GM12864 (cell line): Measurements from ENCODE around the gene NCS1.

Source experiments
- DNase-seq: peaks from one replicate; pipeline ENCODE4 v3.0.0-alpha.2; 2011; ENCODE audit warnings: low read depth
- H3K4me3 ChIP-seq: 2 replicates; pipeline ENCODE4 v1.5.1; 2011; ENCODE audit warnings: mild to moderate bottlenecking, low read depth, low read length, control low read depth
- TF ChIP-seq, protein P1 (sequence below): IDR thresholded peaks from 2 replicates; pipeline ENCODE4 v1.5.1; 2011; ENCODE audit warnings: low read depth, mild to moderate bottlenecking, moderate library complexity, low read length, control low read depth, inconsistent platforms; ENCODE audit errors: missing control alignments

NCS1 gene

GRCh38 chr9:130235558-130236435, 63.6 kb downstream of the NCS1 start:
- TF ChIP-seq, protein P1, sequence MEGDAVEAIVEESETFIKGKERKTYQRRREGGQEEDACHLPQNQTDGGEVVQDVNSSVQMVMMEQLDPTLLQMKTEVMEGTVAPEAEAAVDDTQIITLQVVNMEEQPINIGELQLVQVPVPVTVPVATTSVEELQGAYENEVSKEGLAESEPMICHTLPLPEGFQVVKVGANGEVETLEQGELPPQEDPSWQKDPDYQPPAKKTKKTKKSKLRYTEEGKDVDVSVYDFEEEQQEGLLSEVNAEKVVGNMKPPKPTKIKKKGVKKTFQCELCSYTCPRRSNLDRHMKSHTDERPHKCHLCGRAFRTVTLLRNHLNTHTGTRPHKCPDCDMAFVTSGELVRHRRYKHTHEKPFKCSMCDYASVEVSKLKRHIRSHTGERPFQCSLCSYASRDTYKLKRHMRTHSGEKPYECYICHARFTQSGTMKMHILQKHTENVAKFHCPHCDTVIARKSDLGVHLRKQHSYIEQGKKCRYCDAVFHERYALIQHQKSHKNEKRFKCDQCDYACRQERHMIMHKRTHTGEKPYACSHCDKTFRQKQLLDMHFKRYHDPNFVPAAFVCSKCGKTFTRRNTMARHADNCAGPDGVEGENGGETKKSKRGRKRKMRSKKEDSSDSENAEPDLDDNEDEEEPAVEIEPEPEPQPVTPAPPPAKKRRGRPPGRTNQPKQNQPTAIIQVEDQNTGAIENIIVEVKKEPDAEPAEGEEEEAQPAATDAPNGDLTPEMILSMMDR = peak; percentile 96
- no peak for DNase-seq
- H3K4me3 ChIP-seq = no peak overlapping the region

DNA sequence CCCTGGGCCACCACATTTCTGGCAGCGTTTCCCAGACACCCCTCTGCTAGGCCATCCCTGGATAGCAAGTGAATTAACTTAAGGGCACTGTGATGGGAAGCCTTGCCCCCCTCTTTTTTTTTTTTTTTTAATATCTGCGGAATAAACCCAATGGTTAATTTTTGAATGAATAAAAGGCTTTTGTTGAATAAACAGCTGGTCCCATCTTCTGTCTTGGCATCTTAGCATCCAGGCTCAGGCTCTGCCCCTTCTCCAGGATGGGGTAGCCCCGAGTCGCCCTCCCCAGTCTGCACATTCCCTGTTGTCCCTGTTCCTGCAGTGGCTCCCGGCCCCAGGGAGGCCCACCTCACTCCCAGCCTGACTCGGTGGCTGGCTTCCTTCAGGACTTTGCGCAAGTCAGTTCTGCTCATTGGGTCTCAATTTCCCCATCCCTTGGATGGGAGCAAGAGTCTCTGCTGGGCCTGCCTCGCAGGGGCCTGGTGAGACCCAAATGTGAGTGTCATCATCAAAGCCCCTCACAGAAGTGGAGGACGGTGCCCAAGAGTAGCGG, 64.3 kb downstream of the NCS1 start:
- TF ChIP-seq, protein P1 = no peak
- no peak overlapping the region for H3K4me3 ChIP-seq
- no peak for DNase-seq

DNA sequence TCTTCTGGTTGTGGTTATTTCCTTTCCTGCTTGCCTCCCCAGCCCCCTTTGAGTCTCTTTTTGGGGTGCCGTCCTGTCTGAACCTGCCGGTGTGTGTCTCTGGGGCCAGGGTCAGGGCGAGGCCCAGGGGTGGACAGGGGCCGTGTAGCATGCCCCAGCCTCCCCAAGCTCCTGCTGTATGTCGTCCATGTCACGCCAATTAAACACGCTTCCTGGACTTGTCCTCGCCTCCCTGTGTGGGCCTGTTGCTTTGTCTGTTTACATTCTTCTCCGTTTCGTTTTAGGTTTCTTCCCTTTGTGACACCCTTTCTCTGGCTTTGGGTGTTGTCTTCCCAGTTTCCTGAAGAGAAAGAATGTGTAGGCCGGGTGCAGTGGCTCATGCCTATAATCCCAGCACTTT, 64.9 kb downstream of the NCS1 start:
- TF ChIP-seq, protein P1 = no peak
- no peak for DNase-seq
- no peak overlapping the region for H3K4me3 ChIP-seq

DNA sequence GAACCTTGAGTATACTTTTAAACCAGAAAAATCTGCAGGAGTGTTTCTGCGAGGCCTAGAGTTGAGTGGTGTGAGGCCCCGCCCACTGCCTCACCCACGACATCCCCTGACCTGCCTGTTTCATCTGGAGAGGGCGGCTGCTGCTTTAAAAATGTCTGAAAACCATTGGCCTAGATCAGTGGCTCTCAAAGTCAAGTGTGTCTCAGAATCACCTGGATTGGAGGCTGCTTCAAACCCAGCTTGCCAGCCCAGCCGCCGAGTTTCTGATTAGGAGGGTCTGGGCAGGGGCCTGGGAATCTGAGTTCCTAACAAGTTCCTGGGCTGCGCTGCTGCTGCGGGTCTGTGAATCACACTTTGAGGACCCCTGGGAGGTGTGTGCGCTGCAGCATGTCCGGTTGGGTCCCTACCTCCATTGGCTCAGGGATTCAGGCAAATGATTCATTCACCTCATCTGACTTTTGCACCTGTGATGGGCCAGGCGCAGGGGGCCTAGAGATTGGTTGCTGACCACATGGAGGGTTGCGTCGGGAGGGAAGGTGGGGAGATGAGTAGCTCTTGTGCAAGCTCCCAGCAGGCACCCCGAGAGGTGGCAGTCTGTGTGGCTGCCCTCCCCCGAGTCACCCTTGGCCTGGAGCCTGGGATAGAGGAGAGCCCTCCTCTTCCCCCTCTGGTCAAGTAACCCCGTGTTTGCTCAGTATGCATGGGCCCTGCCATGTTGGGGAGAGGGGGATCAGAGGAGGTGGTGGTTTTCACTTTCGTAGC, 65.7 kb downstream of the NCS1 start:
- TF ChIP-seq, protein P1 = no peak
- DNase-seq = no peak
- H3K4me3 ChIP-seq = no peak overlapping the region

DNA sequence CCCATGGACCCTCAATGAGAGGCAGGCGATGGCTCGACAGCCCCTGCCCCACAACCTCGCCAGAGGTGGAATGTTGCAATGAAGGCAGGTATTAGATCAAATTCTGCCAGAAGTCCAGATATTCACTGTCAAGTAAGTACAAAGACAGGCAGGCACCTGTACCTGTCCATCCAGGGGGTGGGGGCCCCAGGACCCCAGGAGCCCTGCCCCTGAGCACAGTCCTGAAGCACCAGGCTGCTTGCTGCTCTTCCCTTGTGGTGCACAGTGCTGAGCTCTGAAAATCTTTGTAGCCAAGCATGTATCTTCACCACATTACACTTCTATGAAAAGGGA, 67.1 kb downstream of the NCS1 start:
- TF ChIP-seq, protein P1 = no peak
- DNase-seq = no peak
- no peak overlapping the region for H3K4me3 ChIP-seq

GRCh38 chr9:130239741-130240241, 67.6 kb downstream of the NCS1 start:
- TF ChIP-seq, protein P1 = no peak
- no peak overlapping the region for H3K4me3 ChIP-seq
- DNase-seq = no peak
